CD4-positive, alpha-beta T cell (primary cell): ENCODE data around the gene MPPED2. TPM values are rescaled to one million over a fixed set of nuclear protein-coding genes. Genes with fewer than 3 reads are reported as not detected.

Source experiments
- ATAC-seq: fragments of 200-7000 bp; cut with Tn5 transposase; one replicate; pipeline ENCODE4 v1.10.0; 2022; ENCODE audit warnings: mild to moderate bottlenecking; ENCODE audit not compliant: poor library complexity
- CTCF ChIA-PET: fragments of 350-600 bp; sonication (Branson Sonifier 250); formaldehyde crosslinking; loops from one replicate; lab custom pipeline; 2021; ENCODE audit warnings: antibody characterized with exemption, inconsistent platforms; lab: Charles Lee
- POLR2A ChIA-PET: fragments of 350-600 bp; sonication (Branson Sonifier 250); formaldehyde crosslinking; loops from one replicate; lab custom pipeline; 2021; ENCODE audit warnings: antibody characterized with exemption, inconsistent platforms; lab: Charles Lee
- DNase-seq, 14 experiments: peaks; one replicate each; pipeline ENCODE4 v3.0.0-alpha.2; 2013 to 2020; ENCODE audit warnings: mixed read lengths in 2 of 14
- H3K27ac ChIP-seq, 2 donors: one replicate each; pipeline versions ENCODE4 v1.5.1 to v1.7.0; 2013; ENCODE audit warnings: low read length in 2 of 2, low read depth in 1 of 2, mild to moderate bottlenecking in 1 of 2
- H3K27me3 ChIP-seq, 2 experiments: 1 replicate in 1 of 2; 2 replicates in 1 of 2; pipeline versions ENCODE4 v1.6.1 to v1.7.0; 2013; ENCODE audit warnings: low read length in 2 of 2, control low read depth in 1 of 2, mild to moderate bottlenecking in 1 of 2, moderate library complexity in 1 of 2; ENCODE audit not compliant: insufficient read depth in 2 of 2, control insufficient read depth in 1 of 2
- H3K36me3 ChIP-seq: one replicate; pipeline ENCODE4 v1.6.1; 2013; ENCODE audit warnings: low read length, control low read depth; ENCODE audit not compliant: insufficient read depth
- H3K4me1 ChIP-seq: one replicate; pipeline ENCODE4 v1.6.1; 2013; ENCODE audit warnings: low read length, control low read depth; ENCODE audit not compliant: insufficient read depth
- H3K4me3 ChIP-seq: one replicate; pipeline ENCODE4 v1.5.1; 2013; ENCODE audit warnings: mild to moderate bottlenecking, low read length, moderate library complexity
- H3K9me3 ChIP-seq, 2 experiments: 1 replicate in 1 of 2; 2 replicates in 1 of 2; pipeline versions ENCODE4 v1.6.1 to v1.7.0; 2013; ENCODE audit warnings: low read length in 2 of 2, mild to moderate bottlenecking in 2 of 2, control low read depth in 1 of 2, moderate library complexity in 1 of 2; ENCODE audit not compliant: control insufficient read depth in 1 of 2, insufficient read depth in 1 of 2
- H3K27ac Mint-ChIP-seq: one replicate; pipeline ENCODE4 v1.8.0; 2020; ENCODE audit warnings: mixed read lengths
- H3K27me3 Mint-ChIP-seq: one replicate; pipeline ENCODE4 v1.8.0; 2021; ENCODE audit warnings: mixed read lengths
- H3K36me3 Mint-ChIP-seq: one replicate; pipeline ENCODE4 v1.8.0; 2021; ENCODE audit warnings: low read depth, mixed read lengths
- H3K4me1 Mint-ChIP-seq: one replicate; pipeline ENCODE4 v1.8.0; 2021; ENCODE audit warnings: low read depth, mixed read lengths
- H3K4me3 Mint-ChIP-seq: one replicate; pipeline ENCODE4 v1.8.0; 2020; ENCODE audit warnings: mild to moderate bottlenecking, mixed read lengths
- H3K9me3 Mint-ChIP-seq: one replicate; pipeline ENCODE4 v1.8.0; 2020; ENCODE audit warnings: mixed read lengths
- CTCF ChIP-seq: fragments of 200-600 bp; IDR thresholded peaks from one replicate; pipeline ENCODE4 v1.8.0; 2022; ENCODE audit warnings: antibody characterized with exemption, mild to moderate bottlenecking
- intact Hi-C, 2 experiments: fragments of 100-400 bp; cut with DNase I in 1 of 2; cut with micrococcal nuclease in 1 of 2; formaldehyde crosslinking; loops; one replicate each; pipeline versions ENCODE4 v1.15.1 to v1.9.0; 2023 to 2025; cut with DNase I, micrococcal nuclease
- total RNA-seq, 174 experiments: library from RNA in 2 of 174; stranded (reverse) in 2 of 174; gene quantifications; one replicate each; pipeline ENCODE4 v1.2.3 and lab custom pipeline; 2021 to 2026

MPPED2 gene
- total RNA-seq, 2 experiments from 2014 or later: 0.96 to 1.7 TPM

- no peak for TF ChIP-seq CTCF
- no peaks in the 10 kb centered on the region for H3K4me1 Mint-ChIP-seq
- CTCF ChIA-PET: no interaction called here
- H3K4me3 Mint-ChIP-seq: no peak overlapping the region
- H3K27ac Mint-ChIP-seq: no peak overlapping the region
- H3K36me3 ChIP-seq: no peaks in the 10 kb centered on the region
- intact Hi-C loops: no loop called here
- no peaks in the 10 kb centered on the region for H3K36me3 Mint-ChIP-seq
- no peaks in the 10 kb centered on the region for H3K4me1 ChIP-seq
- H3K27me3 Mint-ChIP-seq: no peaks in the 10 kb centered on the region
- POLR2A ChIA-PET: no interaction called here
- no peak for ATAC-seq
- no peaks in the 10 kb centered on the region for H3K9me3 Mint-ChIP-seq
- H3K9me3 ChIP-seq: no peaks in the 10 kb centered on the region
- H3K27ac ChIP-seq: no peak overlapping the region
- H3K27me3 ChIP-seq: no peaks in the 10 kb centered on the region
- DNase-seq: no peak
- no peak overlapping the region for H3K4me3 ChIP-seq
These were observed 84.4 kb downstream of the MPPED2 start for GRCh38 chr11:30501744-30502143.

GRCh38 chr11:30499940-30500339, 86.2 kb downstream of the MPPED2 start:
- no peaks in the 10 kb centered on the region for H3K4me1 Mint-ChIP-seq
- intact Hi-C loops: no loop called here
- no peaks in the 10 kb centered on the region for H3K4me1 ChIP-seq
- H3K4me3 Mint-ChIP-seq: no peak overlapping the region
- H3K9me3 Mint-ChIP-seq: no peaks in the 10 kb centered on the region
- DNase-seq (no peak), ATAC-seq (no peak)
- H3K36me3 ChIP-seq: no peaks in the 10 kb centered on the region
- H3K9me3 ChIP-seq: no peaks in the 10 kb centered on the region
- no peaks in the 10 kb centered on the region for H3K27me3 ChIP-seq
- CTCF ChIA-PET: no interaction called here
- H3K36me3 Mint-ChIP-seq: no peaks in the 10 kb centered on the region
- POLR2A ChIA-PET: no interaction called here
- no peaks in the 10 kb centered on the region for H3K27me3 Mint-ChIP-seq
- no peak overlapping the region for H3K4me3 ChIP-seq
- no peak for TF ChIP-seq CTCF
- no peak overlapping the region for H3K27ac ChIP-seq
- no peak overlapping the region for H3K27ac Mint-ChIP-seq

- DNase-seq: no peak
- no peaks in the 10 kb centered on the region for H3K27me3 ChIP-seq
- TF ChIP-seq CTCF: no peak
- H3K27ac ChIP-seq: no peak overlapping the region
- H3K27ac Mint-ChIP-seq: no peak overlapping the region
- no peaks in the 10 kb centered on the region for H3K9me3 ChIP-seq
- no peak for ATAC-seq
- H3K36me3 Mint-ChIP-seq: no peaks in the 10 kb centered on the region
- no peak overlapping the region for H3K4me3 Mint-ChIP-seq
- intact Hi-C loops: no loop called here
- ChIA-PET CTCF (no interaction called here), POLR2A (no interaction called here)
- no peaks in the 10 kb centered on the region for H3K4me1 ChIP-seq
- no peaks in the 10 kb centered on the region for H3K27me3 Mint-ChIP-seq
- H3K9me3 Mint-ChIP-seq: no peaks in the 10 kb centered on the region
- no peak overlapping the region for H3K4me3 ChIP-seq
- H3K4me1 Mint-ChIP-seq: no peaks in the 10 kb centered on the region
- H3K36me3 ChIP-seq: no peaks in the 10 kb centered on the region
These were observed 88.6 kb downstream of the MPPED2 start for GRCh38 chr11:30497600-30497999.
